H1 (cell line): Measurements from ENCODE around the gene AHRR.

Experiments used
- EP300 ChIP-seq, 2 experiments: IDR thresholded peaks; 1 replicate in 1 of 2; 2 replicates in 1 of 2; pipeline ENCODE4 v1.6.1; 2011 to 2012; ENCODE audit warnings: low read depth in 2 of 2, low read length in 2 of 2, mild to moderate bottlenecking in 2 of 2, borderline replicate concordance in 1 of 2, inconsistent platforms in 1 of 2, moderate library complexity in 1 of 2
- EZH2 ChIP-seq: fragments of 200-600 bp; sonication (generic); IDR thresholded peaks from 2 replicates; pipeline ENCODE4 v1.7.1; 2012; ENCODE audit warnings: low read depth, mild to moderate bottlenecking, moderate library complexity, low read length, inconsistent platforms; ENCODE audit not compliant: severe bottlenecking
- GABPA ChIP-seq: IDR thresholded peaks from 2 replicates; pipeline ENCODE4 v1.6.1; 2011; ENCODE audit warnings: mild to moderate bottlenecking, low read length, moderate library complexity, borderline replicate concordance; ENCODE audit not compliant: insufficient read depth
- TF ChIP-seq, protein P1 (sequence below), 3 experiments: IDR thresholded peaks; 1 replicate in 2 of 3; 2 replicates in 1 of 3; pipeline versions ENCODE4 v1.5.1 to v1.6.1; 2011; ENCODE audit warnings: low read length in 3 of 3, mild to moderate bottlenecking in 3 of 3, inconsistent platforms in 2 of 3, low read depth in 1 of 3, moderate library complexity in 1 of 3; ENCODE audit not compliant: insufficient read depth in 1 of 3; ENCODE audit errors: control extremely low read depth in 1 of 3

DNA sequence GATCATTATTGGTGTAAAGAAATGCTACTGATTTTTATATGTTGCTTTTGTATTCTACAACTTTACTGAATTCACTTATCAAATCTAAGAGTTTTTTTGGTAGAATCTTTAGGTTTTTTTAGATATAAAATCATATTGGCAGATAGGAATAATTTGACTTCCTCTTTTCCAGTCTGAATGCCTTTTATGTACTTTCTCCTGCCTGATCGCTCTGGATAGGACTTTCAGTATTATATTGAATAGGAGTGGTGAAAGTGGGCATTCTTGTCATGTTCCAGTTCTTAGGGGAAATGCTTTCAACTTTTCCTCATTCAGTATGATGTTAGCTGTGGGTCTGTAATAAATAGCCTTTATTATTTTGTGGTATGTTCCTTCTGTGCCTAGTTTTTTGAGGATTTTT lies 8.3 kb downstream of the AHRR start:
- TF ChIP-seq, protein P1, sequence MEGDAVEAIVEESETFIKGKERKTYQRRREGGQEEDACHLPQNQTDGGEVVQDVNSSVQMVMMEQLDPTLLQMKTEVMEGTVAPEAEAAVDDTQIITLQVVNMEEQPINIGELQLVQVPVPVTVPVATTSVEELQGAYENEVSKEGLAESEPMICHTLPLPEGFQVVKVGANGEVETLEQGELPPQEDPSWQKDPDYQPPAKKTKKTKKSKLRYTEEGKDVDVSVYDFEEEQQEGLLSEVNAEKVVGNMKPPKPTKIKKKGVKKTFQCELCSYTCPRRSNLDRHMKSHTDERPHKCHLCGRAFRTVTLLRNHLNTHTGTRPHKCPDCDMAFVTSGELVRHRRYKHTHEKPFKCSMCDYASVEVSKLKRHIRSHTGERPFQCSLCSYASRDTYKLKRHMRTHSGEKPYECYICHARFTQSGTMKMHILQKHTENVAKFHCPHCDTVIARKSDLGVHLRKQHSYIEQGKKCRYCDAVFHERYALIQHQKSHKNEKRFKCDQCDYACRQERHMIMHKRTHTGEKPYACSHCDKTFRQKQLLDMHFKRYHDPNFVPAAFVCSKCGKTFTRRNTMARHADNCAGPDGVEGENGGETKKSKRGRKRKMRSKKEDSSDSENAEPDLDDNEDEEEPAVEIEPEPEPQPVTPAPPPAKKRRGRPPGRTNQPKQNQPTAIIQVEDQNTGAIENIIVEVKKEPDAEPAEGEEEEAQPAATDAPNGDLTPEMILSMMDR (IDR thresholded peaks at IDR 0.05; ENCODE audit: control extremely low read depth in 1 of 3, insufficient read depth in 1 of 3, low read depth in 1 of 3, low read length in 3 of 3), result no peak
- TF ChIP-seq EZH2, result no peak
- TF ChIP-seq EP300 (IDR thresholded peaks at IDR 0.05; ENCODE audit: borderline replicate concordance in 1 of 2, low read depth in 2 of 2, low read length in 2 of 2), result no peak
- no peak for TF ChIP-seq GABPA
